Measurements from ENCODE around the gene ABCA13. TPM values are rescaled to one million over a fixed set of nuclear protein-coding genes. Genes with fewer than 3 reads are reported as not detected.

The ABCA13 gene
- total RNA-seq, 4 donors from 2014 or later = under 0.01 to 0.54 (median 0.04) TPM; not detected in 1

DNA sequence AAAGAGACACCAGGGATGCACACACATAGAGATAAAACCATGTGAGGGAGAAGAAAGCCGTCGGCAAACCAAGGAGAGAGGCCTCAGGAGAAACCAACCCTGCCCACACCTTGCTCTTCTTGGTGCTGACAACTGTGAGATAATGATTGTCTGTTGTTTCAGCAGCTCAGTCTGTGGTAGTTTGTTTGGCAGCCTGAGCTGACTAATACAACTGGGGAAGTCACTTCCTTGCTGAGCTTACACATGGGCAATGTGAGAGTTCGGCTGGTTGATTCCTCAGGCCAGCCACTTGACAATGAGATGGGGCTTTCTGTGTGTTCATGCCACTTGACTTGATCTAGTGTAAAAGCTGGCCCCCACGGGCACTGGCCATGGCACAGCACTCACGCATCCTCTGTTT, 271.8 kb downstream of the ABCA13 start:
- no peak for TF ChIP-seq EP300 (IDR thresholded peaks at IDR 0.05)
- TF ChIP-seq, protein P1, sequence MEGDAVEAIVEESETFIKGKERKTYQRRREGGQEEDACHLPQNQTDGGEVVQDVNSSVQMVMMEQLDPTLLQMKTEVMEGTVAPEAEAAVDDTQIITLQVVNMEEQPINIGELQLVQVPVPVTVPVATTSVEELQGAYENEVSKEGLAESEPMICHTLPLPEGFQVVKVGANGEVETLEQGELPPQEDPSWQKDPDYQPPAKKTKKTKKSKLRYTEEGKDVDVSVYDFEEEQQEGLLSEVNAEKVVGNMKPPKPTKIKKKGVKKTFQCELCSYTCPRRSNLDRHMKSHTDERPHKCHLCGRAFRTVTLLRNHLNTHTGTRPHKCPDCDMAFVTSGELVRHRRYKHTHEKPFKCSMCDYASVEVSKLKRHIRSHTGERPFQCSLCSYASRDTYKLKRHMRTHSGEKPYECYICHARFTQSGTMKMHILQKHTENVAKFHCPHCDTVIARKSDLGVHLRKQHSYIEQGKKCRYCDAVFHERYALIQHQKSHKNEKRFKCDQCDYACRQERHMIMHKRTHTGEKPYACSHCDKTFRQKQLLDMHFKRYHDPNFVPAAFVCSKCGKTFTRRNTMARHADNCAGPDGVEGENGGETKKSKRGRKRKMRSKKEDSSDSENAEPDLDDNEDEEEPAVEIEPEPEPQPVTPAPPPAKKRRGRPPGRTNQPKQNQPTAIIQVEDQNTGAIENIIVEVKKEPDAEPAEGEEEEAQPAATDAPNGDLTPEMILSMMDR (IDR thresholded peaks at IDR 0.05) = no peak
- no peak for TF ChIP-seq POLR2AphosphoS5 (IDR thresholded peaks at IDR 0.05)
- no peak for TF ChIP-seq POLR2A (IDR thresholded peaks at IDR 0.05)
- ATAC-seq = no peak
- 86 to 92% methylated on average over 4 to 5 of the region's 5 CpGs for WGBS, 2 donors (ENCODE audit: low coverage in 1 of 2)
- H3K4me1 ChIP-seq = no peaks in the 10 kb centered on the region
- no peak overlapping the region for H3K27ac ChIP-seq
- H3K36me3 ChIP-seq = no peaks in the 10 kb centered on the region
- no peaks in the 10 kb centered on the region for H3K9me3 ChIP-seq
- H3K27me3 ChIP-seq = no peaks in the 10 kb centered on the region
- no peak overlapping the region for H3K4me3 ChIP-seq

DNA sequence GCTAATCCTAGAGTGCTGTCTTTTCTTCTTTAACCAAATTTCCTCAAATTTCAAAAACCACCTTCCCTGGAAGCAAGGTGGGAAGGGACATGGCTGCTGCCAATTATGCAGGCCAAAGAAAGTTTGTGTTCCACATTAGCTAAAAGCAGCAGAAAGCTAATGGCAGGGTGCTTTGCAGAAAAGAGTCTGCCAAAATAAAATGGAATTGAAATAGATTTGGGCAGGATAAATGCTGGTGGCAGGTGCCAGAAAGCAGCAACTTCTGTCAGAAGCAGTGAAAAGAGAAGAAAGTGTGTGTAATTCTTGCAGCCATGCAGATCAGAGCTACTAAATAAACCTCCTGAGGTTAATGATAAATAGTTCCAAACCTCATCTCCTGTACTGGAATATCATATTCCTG, 275.5 kb downstream of the ABCA13 start:
- TF ChIP-seq POLR2A (IDR thresholded peaks at IDR 0.05) (no peak), POLR2AphosphoS5 (IDR thresholded peaks at IDR 0.05) (no peak), EP300 (IDR thresholded peaks at IDR 0.05) (no peak)
- TF ChIP-seq, protein P1 (IDR thresholded peaks at IDR 0.05) = no peak
- ATAC-seq = no peak
- Histone ChIP-seq H3K27me3 (no peaks in the 10 kb centered on the region), H3K9me3 (no peaks in the 10 kb centered on the region), H3K36me3 (no peaks in the 10 kb centered on the region), H3K27ac (no peak overlapping the region), H3K4me1 (no peaks in the 10 kb centered on the region), H3K4me3 (no peak overlapping the region)

DNA sequence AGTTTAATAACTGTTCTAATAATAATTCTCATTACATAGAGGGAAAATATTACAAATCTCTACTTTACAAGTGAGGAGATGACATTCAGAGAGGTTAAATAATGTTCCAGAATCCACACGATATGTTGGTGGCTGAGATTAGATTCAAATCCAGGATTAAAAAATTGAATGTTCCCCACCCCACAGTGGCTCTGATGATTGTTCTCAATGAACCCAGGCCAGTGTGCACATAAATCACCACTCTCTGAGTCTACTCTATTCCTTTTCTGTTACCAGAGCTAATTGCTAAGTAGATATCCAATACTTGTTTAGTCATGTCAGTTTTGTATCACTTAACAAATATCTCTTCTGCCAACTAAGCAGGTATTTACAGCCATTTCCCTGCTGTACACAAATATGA, 281.0 kb downstream of the ABCA13 start:
- H3K4me1 ChIP-seq = no peaks in the 10 kb centered on the region
- ATAC-seq = no peak
- no peak overlapping the region for H3K27ac ChIP-seq
- H3K4me3 ChIP-seq = no peak overlapping the region
- no peak for TF ChIP-seq EP300 (IDR thresholded peaks at IDR 0.05)
- no peak for TF ChIP-seq POLR2A (IDR thresholded peaks at IDR 0.05)
- no peak for TF ChIP-seq POLR2AphosphoS5 (IDR thresholded peaks at IDR 0.05)
- TF ChIP-seq, protein P1 (IDR thresholded peaks at IDR 0.05) = no peak
- H3K9me3 ChIP-seq = no peaks in the 10 kb centered on the region
- H3K36me3 ChIP-seq = no peaks in the 10 kb centered on the region
- 52 to 90% methylated on average over 1 of the region's 1 CpG for whole genome bisulfite sequencing, 2 donors (ENCODE audit: low coverage in 1 of 2)
- no peaks in the 10 kb centered on the region for H3K27me3 ChIP-seq

DNA sequence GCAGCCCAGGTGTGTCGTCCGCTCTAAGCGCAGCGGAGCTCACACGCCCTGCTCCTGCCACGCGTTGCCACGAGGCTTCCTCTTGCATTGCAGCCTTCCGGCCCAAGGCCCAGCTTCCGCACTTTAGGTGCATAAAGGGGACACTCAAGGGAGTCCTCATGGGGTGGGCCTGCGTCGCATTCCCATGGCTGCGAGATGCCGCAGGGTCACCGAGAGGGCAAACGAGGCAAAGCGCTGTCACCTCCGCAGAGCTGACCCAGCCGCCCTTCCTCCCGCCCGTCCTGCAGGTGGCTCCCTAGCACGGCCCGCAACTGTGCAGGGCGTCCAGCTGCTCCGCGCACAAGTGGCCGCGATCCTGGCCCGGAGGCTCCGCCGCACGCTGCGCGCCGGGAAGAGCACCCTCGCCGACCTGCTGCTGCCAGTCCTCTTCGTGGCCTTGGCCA, 283.5 kb downstream of the ABCA13 start:
- no peak overlapping the region for H3K4me3 ChIP-seq
- H3K36me3 ChIP-seq = no peaks in the 10 kb centered on the region
- H3K9me3 ChIP-seq = no peaks in the 10 kb centered on the region
- H3K27me3 ChIP-seq = no peaks in the 10 kb centered on the region
- H3K4me1 ChIP-seq = no peaks in the 10 kb centered on the region
- no peak for ATAC-seq
- TF ChIP-seq, protein P1 (IDR thresholded peaks at IDR 0.05) = no peak
- no peak for TF ChIP-seq POLR2A (IDR thresholded peaks at IDR 0.05)
- no peak for TF ChIP-seq EP300 (IDR thresholded peaks at IDR 0.05)
- no peak for TF ChIP-seq POLR2AphosphoS5 (IDR thresholded peaks at IDR 0.05)
- no peak overlapping the region for H3K27ac ChIP-seq
- WGBS, 2 donors (ENCODE audit: low coverage in 1 of 2) = 94 to 100% methylated on average over 3 to 14 of the region's 38 CpGs

DNA sequence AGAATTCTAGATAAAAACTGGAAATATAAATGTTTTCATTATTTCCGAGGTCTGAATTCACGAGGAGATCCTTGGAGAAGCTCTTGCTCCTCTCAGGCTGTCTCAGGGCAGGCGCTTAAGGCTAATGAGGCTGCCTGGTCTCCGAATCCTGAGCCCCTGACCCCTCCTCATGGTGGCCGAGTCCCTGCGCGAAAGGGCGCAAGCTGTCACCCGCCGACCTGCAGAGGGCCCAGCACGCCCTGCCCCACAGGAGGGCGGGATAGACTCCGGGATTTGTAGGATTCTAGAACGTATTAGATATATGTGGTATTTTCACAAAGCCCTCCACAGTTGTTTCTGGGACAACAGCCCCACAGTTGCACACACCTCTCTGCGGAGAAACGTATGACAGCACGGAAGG, 284.1 kb downstream of the ABCA13 start:
- no peak overlapping the region for H3K4me3 ChIP-seq
- H3K27me3 ChIP-seq = no peaks in the 10 kb centered on the region
- TF ChIP-seq, protein P1 (IDR thresholded peaks at IDR 0.05) = no peak
- TF ChIP-seq EP300 (IDR thresholded peaks at IDR 0.05) (no peak), POLR2AphosphoS5 (IDR thresholded peaks at IDR 0.05) (no peak), POLR2A (IDR thresholded peaks at IDR 0.05) (no peak)
- H3K27ac ChIP-seq = no peak overlapping the region
- no peak for ATAC-seq
- WGBS, 2 donors (ENCODE audit: low coverage in 1 of 2) = 90 to 100% methylated on average over 2 to 7 of the region's 17 CpGs
- no peaks in the 10 kb centered on the region for H3K36me3 ChIP-seq
- no peaks in the 10 kb centered on the region for H3K9me3 ChIP-seq
- no peaks in the 10 kb centered on the region for H3K4me1 ChIP-seq

All from gastroesophageal sphincter (tissue), 4 donors.